Effector CD4-positive, alpha-beta T cell (primary cell): Measurements from ENCODE around the gene ATP13A1.
A peak's percentile ranks its signal among the peaks of the same experiment; 100 is the strongest.

Experiments used
- DNase-seq: peaks from one replicate; pipeline ENCODE4 v3.0.0-alpha.2; 2020

The ATP13A1 gene

GRCh38 chr19:19642506-19643157, 20.8 kb downstream of the ATP13A1 start:
- no peak for DNase-seq

DNA sequence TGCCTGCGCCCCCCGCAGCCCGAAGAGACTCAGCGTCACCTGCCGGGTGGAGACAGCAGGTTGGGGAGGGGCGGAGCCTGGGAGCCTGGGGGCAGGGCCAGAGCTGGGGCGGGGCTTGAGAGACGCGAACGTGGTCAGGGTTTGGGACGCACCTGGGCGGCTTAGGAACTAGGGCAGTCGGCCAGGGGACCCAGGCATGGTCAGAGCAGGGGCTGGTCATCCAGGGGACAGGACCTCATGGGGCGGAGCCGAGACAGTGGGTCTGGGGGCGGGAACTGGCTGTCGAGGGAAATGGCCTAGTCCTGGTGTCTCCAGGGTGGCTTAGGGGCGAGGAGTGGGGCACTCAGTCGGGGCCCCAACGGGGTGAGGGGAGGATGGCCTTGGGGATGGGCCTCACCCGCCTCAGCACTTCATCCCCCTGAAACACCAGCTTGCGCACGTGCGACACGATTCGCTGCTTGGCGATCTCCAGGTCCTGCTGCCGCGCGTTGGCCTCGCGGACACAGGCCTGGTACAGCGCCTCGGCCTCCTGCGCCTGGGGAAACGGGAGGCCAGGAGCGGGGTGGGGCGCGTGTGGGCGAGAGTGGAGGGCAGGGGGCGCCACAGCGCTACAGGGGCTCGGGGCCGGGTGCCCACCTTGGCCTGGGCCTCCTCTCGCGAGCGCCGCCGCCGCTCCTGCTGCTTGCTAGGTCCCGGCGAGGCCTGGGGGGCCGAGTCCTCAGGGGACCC, 25.8 kb downstream of the ATP13A1 start:
- DNase-seq = no peak

GRCh38 chr19:19637186-19637522, 26.3 kb downstream of the ATP13A1 start:
- DNase-seq = no peak

DNA sequence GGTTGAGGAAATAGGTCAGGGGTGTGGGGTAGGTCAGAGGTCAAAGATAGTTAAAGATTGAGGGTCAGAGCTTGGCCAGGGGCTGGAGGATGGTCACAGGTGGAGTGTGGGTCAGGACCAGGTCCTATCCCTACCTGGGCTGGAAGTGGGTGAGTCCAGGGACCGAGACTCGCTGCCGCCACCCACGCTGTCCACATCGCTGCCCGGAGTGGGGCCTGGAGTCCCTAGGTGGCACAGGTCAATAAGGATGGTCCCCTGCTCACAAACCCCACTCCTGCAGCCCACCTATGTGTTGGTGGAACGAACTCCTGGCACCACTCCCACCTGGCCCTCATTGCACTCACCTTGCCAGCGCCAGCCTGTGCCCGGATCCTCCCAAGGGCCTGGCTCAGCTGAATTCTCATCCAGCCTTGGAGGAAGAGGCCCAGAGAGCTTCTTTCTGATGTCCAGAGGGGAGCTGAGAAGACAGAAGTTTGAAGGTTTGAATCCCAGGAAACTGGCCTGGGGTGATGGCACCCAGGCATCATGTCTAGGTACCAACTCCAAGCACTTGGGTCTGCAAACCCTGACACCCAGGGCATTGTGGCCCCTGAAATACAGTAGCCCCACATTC, 26.8 kb downstream of the ATP13A1 start:
- DNase-seq = no peak

- DNase-seq = no peak
Observed at GRCh38 chr19:19635313-19635702, 28.2 kb downstream of the ATP13A1 start.

DNA sequence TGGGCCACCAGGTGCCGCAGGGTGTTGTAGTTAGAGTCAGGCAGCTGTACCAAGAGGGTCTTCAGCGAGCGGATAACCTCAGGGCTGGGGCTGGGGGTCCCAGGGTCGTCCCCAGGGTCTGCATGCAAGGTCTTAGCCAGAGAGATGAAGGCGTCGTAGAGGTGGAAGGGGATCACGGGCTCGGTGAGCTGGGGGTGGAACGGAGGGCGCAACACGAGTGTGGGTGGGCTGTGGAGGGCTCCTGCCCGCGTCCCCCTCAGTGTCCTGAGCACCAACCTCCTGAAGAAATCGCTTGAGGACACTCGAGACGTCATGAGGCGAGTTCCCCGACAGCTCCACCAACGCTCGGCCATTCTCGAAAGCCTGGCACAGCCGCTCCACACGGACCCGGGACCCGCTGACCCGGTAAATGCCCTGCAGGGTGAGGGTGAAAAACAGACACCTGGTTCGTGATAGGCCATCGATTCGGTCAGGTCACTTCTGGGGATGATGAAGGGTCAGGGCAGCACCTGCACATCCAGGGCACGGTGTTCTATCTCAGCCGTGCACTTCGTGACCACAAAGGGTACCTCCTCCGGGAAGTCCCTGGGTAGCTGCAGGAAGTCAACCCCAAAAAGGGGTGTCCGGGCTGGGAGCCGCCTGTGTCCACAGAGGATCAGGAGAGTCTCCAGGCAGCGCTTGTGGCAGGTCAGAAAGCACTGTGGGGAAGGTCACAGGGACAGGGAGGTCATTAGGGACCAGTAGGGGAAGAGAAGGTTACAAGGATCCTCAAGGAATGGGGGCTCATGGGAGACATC, 28.8 kb downstream of the ATP13A1 start:
- no peak for DNase-seq

- no peak for DNase-seq
Observed at GRCh38 chr19:19633711-19634515, 29.6 kb downstream of the ATP13A1 start.

DNA sequence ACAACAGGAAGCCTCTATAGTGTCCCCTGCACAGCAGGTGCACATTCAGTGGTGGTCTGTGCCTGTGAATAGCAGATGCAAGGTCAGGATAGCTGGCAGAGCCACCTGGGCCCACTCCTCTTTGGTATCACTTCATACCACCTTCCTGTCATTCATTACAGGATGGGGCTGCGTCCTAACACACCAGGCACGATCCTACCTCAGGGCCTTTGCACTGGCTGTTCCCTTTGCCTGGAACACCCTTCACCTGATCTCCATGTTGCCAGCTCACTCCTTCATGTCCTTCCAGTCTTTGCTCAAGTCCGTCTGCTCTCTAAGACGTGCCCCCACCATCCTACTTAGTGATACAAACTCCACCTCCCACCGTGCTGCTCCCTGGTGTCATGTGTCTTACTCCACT, 30.8 kb downstream of the ATP13A1 start:
- no peak for DNase-seq

DNA sequence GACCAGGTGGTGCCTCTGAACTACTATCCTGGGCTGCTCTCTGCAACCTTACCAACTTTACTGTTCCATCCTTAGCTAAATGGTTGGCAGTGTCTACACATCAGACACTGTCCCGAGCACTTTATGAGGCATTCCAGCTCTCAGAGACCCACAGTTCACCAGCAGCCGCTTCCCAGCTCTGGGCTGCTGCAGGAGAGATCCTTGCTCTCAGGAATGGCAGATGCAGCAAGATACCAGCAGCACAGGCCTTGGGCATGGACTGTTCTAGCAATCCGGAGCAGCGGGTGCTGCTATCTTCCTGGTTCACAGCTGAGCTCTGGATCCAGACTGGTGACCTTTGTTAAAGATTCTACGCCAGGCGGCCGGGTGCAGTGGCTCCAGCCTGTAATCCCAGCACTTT, 32.1 kb downstream of the ATP13A1 start:
- no peak for DNase-seq

- no peak for DNase-seq
Observed at GRCh38 chr19:19630426-19630825, 33.0 kb downstream of the ATP13A1 start.

DNA sequence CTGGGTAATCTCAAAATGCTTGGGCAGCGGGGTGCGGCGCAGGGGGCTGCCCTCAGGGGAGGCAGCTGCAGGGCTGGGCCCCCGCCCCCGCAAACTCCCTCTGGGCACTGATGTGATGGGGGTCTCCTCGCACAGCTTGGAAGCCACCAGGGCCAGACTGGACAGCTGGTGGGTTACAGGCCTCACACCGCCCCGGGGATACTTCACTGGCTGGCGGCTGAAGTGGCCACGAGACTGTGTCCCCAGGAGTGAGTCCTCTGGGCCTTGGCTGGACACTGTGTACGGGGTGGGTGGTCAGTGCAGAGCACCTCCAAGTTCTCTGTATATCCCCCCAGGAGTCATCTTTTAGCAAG, 33.4 kb downstream of the ATP13A1 start:
- no peak for DNase-seq

DNA sequence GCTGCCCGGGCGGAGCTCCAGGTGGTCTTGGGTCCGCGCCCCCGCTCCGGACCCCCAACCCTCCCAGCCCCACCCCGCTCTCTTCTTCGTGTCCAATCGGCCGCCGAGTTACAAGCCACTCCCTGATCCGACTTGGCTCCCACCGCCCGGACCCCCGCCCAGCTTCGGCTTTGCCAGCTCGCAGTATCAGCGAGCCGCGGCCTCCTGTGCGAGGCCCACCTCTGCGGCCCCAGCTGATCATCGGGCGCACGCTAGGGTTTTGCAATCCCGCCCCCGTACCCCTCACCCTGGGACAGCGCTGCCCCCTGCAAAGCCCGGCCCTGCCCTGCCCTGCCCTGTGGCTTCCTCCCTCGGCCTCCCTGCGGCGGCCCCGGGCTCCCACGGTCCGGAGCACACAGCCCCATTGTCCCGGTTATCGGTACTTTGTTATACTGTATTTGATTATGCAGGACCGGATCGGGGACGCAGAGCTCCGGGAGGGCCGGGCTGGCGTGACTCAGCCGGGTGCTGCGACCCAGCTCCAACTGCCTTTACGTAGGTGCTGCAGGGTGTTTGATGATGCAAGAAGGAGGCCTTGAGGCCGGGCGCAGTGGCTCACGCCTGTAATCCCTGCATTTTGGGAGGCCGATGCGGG, 34.9 kb downstream of the ATP13A1 start:
- peak; percentile 40 for DNase-seq

DNA sequence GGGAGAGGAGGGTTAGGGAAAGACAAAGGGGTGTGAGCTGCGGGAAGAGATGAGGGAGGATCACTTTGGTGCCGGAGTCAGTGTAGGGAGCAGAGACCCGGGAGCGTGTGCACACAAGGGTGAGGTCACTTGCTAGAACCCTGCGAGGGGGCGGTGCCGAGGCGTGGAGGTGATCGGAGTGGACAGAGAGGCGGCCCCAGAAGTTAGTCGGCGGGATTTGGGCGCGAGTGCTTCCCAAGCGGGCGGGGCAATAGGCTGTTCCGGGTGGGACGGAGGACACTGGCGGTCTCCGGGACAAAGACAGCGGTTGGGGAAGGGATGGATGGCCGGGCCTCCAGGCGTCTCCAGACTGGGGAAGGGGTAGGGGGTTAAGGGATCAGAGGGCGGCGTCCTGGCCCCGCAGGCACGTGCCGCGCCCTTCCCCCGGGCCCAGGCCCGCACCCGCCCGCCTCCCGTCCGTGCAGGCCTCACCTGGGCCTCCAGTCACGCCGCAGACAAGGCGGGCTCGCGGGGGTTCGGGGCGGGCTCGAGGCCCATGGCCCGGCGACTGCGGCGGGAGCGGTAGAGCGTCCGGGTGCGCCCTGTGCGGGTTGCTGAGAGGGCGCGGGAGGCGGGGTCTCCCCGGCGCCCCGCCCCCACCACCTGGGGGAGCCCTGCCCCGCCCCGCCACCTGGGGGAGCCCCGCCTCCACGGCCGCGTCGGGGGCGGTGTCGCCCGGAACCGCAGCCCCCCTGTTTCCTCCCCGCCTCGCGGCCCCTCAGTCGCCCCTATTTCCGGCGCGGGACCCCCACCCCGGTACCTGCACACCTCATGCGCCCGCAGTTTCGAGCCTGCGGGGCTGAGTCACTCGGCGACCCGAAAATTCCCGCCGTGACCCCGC, 35.6 kb downstream of the ATP13A1 start, which contains the start of gene LPAR2:
TSS of gene LPAR2 (minus strand) at position 600 of the 880 bp plus-strand sequence. CDS start 945 bp downstream, outside the sequence.
- DNase-seq = peak; percentile 80

GRCh38 chr19:19626516-19627472, 36.7 kb downstream of the ATP13A1 start:
- DNase-seq = no peak

- DNase-seq = no peak
Observed at GRCh38 chr19:19624032-19624570, 39.4 kb downstream of the ATP13A1 start.

GRCh38 chr19:19623383-19623782, 40.1 kb downstream of the ATP13A1 start:
- DNase-seq = no peak

DNA sequence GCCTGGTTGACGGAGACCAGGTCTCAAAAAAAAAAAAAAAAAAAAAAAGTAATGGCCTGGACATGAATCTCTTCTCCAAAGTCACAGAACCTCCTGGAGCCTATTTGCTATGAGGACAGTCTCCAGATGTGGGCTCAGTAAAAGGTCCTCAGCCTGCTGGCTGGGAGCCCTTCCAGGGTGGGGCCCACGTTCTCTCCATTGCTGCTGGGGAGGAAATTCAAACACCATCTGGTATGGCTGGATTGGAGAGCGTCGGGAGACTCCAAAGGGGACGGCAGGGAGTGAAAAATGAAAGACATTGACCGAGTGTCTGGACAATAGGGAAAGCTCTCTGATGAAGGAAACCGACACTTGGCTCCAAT, 43.6 kb downstream of the ATP13A1 start:
- DNase-seq = no peak

- no peak for DNase-seq
Observed at GRCh38 chr19:19619181-19619848, 44.2 kb downstream of the ATP13A1 start.
